ENCODE results near the gene GCSH.
A peak's percentile ranks its signal among the peaks of the same experiment; 100 is the strongest.
"Not testable (repeated sequence)": the region's sequence is repeated elsewhere in the genome, so short reads cannot be mapped to it uniquely, and the experiment has no call there.

Gene GCSH

GRCh38 chr16:81095953-81096714 lies at the start of gene GCSH:
TSS of gene GCSH (minus strand) at chr16:81096395. CDS start at chr16:81096278, 117 bp downstream.
- DNase-seq (ENCODE audit: low read depth) = peak; percentile 98

GRCh38 chr16:81143921-81144471 lies 47.8 kb upstream of the GCSH start:
- DNase-seq (ENCODE audit: low read depth) = no peak

- DNase-seq (ENCODE audit: low read depth) = no peak
Observed at GRCh38 chr16:81142864-81143263, 46.7 kb upstream of the GCSH start.

- DNase-seq (ENCODE audit: low read depth) = no peak
Observed at GRCh38 chr16:81140930-81141780, 45.0 kb upstream of the GCSH start.

GRCh38 chr16:81138831-81139557 lies 42.8 kb upstream of the GCSH start:
- no peak for DNase-seq (ENCODE audit: low read depth)

DNA sequence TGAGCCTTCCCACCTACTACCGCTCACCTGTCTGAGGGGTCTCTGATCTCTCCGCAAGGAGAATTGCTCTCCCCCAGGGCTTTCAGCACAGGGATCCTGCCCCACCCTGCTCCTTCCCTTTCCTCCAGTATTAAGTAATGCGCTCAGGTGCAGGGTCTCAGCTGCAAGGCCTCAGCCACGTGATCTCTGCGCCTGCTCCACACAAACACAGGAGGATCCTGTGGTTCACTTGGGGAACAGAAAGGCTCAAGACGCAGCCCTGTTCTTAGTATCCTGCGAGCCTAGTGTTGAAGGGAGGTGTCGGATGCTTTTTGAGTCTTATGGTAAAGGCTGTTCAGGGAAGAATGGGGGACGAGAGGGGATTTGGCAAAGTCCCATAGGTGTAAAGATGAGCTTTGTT lies 41.6 kb upstream of the GCSH start:
- no peak for DNase-seq (ENCODE audit: low read depth)

- DNase-seq (ENCODE audit: low read depth) = no peak
Observed at GRCh38 chr16:81136390-81137335, 40.5 kb upstream of the GCSH start.

DNA sequence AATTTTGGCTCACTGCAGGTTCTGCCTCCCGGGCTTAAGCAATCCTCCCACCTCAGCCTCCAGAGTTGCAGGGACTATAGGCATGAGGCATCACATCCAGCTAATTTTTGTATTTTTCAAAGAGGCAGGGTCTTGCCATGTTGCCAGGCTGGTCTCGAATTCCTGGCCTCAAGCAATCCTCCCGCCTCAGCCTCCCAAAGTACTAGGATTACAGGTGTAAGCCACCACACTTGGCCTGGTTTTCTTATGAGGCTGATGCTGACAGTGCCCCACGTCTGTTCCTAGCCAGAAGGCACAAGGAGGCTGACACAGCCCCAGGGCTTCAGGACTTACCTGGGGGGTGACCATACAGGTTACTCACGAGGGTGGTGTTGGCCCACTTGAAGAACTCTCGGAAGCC lies 33.9 kb upstream of the GCSH start:
- no peak for DNase-seq (ENCODE audit: low read depth)

- no peak for DNase-seq (ENCODE audit: low read depth)
Observed at GRCh38 chr16:81128726-81129524, 32.7 kb upstream of the GCSH start.

DNA sequence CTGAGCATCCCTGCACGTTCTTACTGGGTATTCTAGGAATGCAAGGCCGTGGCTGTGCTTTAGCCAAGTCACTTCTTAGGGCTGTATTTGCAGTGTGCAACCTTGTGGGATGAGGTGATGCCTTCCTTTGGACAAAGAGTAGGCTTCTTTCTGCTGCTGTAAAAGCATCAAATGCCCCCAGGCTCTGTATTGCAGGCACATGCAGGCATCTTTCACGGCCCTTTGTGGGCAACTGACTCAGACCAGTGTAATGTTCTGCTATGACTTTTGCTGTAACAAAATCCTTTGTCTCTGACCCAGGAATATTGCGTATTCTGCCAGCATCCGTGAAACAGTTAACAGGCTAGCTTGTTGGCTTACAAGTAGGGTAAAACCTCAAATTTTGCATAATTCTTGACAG lies 30.9 kb upstream of the GCSH start:
- no peak for DNase-seq (ENCODE audit: low read depth)

DNA sequence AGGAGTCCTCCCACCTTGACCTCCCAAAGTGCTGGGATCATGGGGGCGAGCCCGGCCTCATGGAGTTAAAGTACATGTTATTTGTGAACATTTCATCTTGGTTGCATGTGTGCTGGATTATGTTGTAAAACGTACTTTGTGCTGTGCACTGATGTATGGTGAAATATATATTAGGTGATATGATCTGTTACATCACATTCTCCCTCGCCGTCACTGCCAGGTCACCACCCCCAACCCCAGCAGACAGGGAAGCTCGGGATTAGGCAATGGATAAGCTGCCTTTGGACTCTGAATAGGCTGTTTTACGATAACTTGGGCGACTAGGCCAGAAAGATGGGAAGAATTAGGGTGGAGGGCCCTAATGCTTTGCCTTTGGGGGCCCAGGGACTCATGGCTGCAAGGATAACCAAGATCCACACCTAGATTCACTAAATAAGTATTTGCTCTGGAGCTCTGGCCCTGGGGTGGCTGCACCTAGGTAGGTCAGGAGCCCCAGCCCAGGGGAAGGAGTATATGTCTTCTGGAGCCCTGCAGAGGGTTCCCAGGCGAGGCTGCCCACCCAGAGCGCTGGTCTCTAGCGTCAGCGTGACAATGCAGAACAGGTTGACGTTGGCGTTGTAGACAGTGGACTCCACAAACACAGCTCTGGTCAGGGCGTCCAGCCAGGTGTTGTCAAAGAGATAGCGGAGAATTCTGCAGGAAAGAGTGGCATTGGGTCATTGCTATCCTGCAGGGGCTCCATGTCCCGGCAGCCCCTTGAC lies 27.1 kb upstream of the GCSH start:
- DNase-seq (ENCODE audit: low read depth) = no peak

- DNase-seq (ENCODE audit: low read depth) = no peak
Observed at GRCh38 chr16:81121474-81121990, 25.3 kb upstream of the GCSH start.

DNA sequence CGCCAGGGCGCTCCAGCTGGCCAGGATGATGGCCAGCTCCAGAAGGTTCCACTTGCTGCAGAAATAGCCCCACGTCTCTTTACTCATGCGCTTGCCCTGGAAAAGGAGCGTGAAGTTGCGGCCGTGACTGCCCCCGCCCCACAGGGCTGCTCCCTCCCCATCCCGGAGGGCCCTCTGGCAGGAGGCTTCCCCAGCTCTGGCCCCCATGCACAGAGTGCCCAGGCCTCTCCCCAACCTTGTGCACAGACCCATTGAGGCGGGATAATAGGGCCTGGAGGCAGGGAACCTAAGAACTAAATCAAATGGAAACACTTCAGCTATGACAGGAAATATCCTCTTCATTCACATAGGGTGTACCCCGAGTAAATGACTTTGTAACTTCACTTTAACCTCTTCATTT lies 21.2 kb upstream of the GCSH start:
- DNase-seq (ENCODE audit: low read depth) = no peak

GRCh38 chr16:81116285-81116684 lies 20.1 kb upstream of the GCSH start:
- DNase-seq (ENCODE audit: low read depth) = no peak

DNA sequence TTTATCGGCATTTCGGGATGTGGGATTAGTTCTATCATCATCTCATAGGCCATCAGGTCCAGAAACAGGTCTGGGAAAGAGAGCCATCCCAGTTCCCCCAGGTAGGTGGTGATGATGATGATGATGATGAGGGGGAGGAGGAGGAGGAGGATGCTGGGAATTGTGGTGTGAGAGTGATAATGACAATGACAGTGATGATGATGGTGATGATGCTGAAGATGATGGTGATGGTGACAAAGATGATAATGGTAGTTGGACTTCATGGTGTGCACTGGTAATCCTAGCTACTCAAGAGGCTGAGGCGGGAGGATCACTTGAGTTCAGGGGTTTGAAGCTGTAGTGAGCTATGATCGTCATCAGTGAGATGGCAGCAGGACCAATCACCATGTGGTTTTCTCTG lies 16.3 kb upstream of the GCSH start:
- DNase-seq (ENCODE audit: low read depth) = no peak

GRCh38 chr16:81109274-81109673 lies 13.1 kb upstream of the GCSH start:
- DNase-seq (ENCODE audit: low read depth) = not testable (repeated sequence)

- no peak for DNase-seq (ENCODE audit: low read depth)
Observed at GRCh38 chr16:81107511-81107910, 11.3 kb upstream of the GCSH start.

DNA sequence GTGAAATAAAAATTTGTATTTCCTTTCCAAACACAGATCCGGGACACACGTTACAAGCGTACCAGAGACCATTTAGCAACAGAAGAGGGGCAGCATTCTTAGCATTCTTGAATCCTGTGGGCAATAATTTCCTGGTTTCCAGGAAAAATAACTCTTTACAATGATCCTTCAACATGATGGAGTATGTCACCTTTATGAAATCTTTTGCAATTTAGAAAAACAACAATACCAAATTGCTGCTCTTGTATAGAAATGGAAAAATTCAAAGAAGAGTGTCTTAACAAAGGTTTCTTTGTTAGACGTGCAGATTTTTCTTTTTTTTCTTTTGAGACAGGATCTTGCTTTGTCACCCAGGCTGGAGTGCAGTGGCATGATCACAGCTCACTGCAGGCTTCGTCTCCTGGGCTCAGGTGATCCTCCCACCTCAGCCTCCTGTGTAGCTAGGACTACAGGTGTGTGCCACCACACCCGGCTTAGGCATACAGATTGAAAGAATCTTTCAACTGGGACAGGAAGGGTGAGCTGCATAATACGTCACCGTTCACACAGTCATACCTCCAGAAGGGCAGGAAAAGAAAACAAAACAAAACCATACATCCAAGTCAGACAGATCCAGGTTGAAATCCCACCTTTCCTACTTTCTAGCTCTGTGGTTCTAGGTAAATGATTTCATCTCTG lies 10.8 kb upstream of the GCSH start:
- no peak for DNase-seq (ENCODE audit: low read depth)

DNA sequence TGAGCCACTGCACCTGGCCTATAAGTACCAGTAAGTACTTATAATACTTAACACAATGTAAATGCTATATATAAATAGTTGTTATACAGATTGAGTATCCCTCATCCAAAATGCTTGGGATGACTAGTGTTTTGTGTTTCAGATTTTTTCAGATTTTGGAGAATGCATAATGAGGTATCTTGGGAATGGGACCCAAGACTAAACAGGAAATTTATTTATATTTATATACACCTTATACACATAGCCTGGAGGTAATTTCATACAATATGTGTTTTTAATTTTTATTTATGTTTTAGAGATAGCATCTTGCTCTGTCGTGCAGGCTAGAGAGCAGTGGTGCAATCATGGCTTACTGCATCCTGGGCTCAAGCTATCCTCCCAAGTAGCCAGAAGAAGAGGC lies 9.8 kb upstream of the GCSH start:
- no peak for DNase-seq (ENCODE audit: low read depth)
